Thymus (tissue), 11 donors: Measurements from ENCODE around the gene PRRG3. TPM values are rescaled to one million over a fixed set of nuclear protein-coding genes. Genes with fewer than 3 reads are reported as not detected.

ENCODE experiments used
- DNase-seq, 9 donors: peaks; one replicate each; pipeline ENCODE4 v3.0.0-alpha.2; 2013; ENCODE audit warnings: low spot score in 9 of 9, low read depth in 6 of 9, missing footprints in 1 of 9
- H3K27ac ChIP-seq, 2 donors: one replicate each; pipeline ENCODE4 v1.5.1; 2013; ENCODE audit warnings: control low read depth in 1 of 2, low read depth in 1 of 2, low read length in 1 of 2, mild to moderate bottlenecking in 1 of 2, moderate library complexity in 1 of 2
- H3K27me3 ChIP-seq, 2 donors: one replicate each; pipeline ENCODE4 v1.5.1; 2013; ENCODE audit warnings: low read length in 1 of 2; ENCODE audit not compliant: control insufficient read depth in 2 of 2, insufficient read depth in 1 of 2
- H3K36me3 ChIP-seq, 2 donors: one replicate each; pipeline ENCODE4 v1.5.1; 2013; ENCODE audit warnings: low read length in 1 of 2, mild to moderate bottlenecking in 1 of 2, moderate library complexity in 1 of 2; ENCODE audit not compliant: control insufficient read depth in 2 of 2, insufficient read depth in 2 of 2
- H3K4me1 ChIP-seq, 2 donors: one replicate each; pipeline ENCODE4 v1.5.1; 2013; ENCODE audit warnings: low read length in 2 of 2; ENCODE audit not compliant: control insufficient read depth in 2 of 2, insufficient read depth in 2 of 2
- H3K4me3 ChIP-seq, 2 donors: one replicate each; pipeline ENCODE4 v1.5.1; 2013; ENCODE audit warnings: low read length in 2 of 2, control low read depth in 1 of 2, mild to moderate bottlenecking in 1 of 2
- H3K9me3 ChIP-seq, 2 donors: one replicate each; pipeline ENCODE4 v1.5.1; 2013; ENCODE audit warnings: low read length in 1 of 2, mild to moderate bottlenecking in 1 of 2; ENCODE audit not compliant: control insufficient read depth in 2 of 2, insufficient read depth in 1 of 2
- whole genome bisulfite sequencing: extraction: QIAGEN DNeasy Blood & Tissue Kit; methylation state at CpG from one replicate; pipeline ENCODE4 v1.1.7; 2013; 5-methylcytosine and 5-hydroxymethylcytosine counted together
- polyA plus RNA-seq: library from polyadenylated mRNA; stranded (reverse); fragments of 200-250 nt; gene quantifications from one replicate; pipeline ENCODE4 v1.2.3, GENCODE V29; 2013
- total RNA-seq: library from RNA; stranded (reverse); fragments of 120-200 nt; gene quantifications from one replicate; pipeline ENCODE4 v1.2.4, GENCODE V29; 2013
- donor health status: healthy.

PRRG3 gene
- total and polyA plus RNA-seq, 2 donors = 0.87 to 1.3 TPM

- no peak overlapping the region for H3K4me3 ChIP-seq
- H3K36me3 ChIP-seq = no peaks in the 10 kb centered on the region
- H3K27me3 ChIP-seq = no peaks in the 10 kb centered on the region
- H3K27ac ChIP-seq = no peak overlapping the region
- H3K4me1 ChIP-seq = no peaks in the 10 kb centered on the region
- H3K9me3 ChIP-seq = no peaks in the 10 kb centered on the region
- WGBS = 95% methylated on average over 4 of the region's 4 CpGs
- DNase-seq = no peak
Observed at GRCh38 chrX:151729056-151729725, 33.9 kb downstream of the PRRG3 start.

GRCh38 chrX:151734446-151734845 lies 39.2 kb downstream of the PRRG3 start, which contains the start of gene CNGA2:
TSS of gene CNGA2 (plus strand) at chrX:151734746. CDS start at chrX:151738484, 3,738 bp downstream.
- H3K4me3 ChIP-seq = no peak within 1 kb of the TSS
- DNase-seq = no peak
- 91% methylated on average over 4 of the region's 4 CpGs for WGBS
- no peaks in the 10 kb centered on the region for H3K36me3 ChIP-seq
- H3K27ac ChIP-seq = no peak within 1 kb of the TSS
- no peaks in the 10 kb centered on the region for H3K27me3 ChIP-seq
- H3K4me1 ChIP-seq = no peaks in the 10 kb centered on the region
- H3K9me3 ChIP-seq = no peaks in the 10 kb centered on the region

GRCh38 chrX:151735219-151735618 lies 40.0 kb downstream of the PRRG3 start:
- WGBS = 94% methylated on average over 2 of the region's 2 CpGs
- H3K4me1 ChIP-seq = no peaks in the 10 kb centered on the region
- H3K36me3 ChIP-seq = no peaks in the 10 kb centered on the region
- DNase-seq = no peak
- H3K9me3 ChIP-seq = no peaks in the 10 kb centered on the region
- H3K27me3 ChIP-seq = no peaks in the 10 kb centered on the region
- H3K27ac ChIP-seq = no peak overlapping the region
- H3K4me3 ChIP-seq = no peak overlapping the region

- Histone ChIP-seq H3K27me3 (no peaks in the 10 kb centered on the region), H3K36me3 (no peaks in the 10 kb centered on the region), H3K9me3 (no peaks in the 10 kb centered on the region), H3K27ac (no peak overlapping the region), H3K4me3 (no peak overlapping the region), H3K4me1 (no peaks in the 10 kb centered on the region)
- WGBS = 87% methylated on average over 6 of the region's 6 CpGs
- no peak for DNase-seq
Observed at GRCh38 chrX:151736685-151737084, 41.4 kb downstream of the PRRG3 start.

- no peak for DNase-seq
- Histone ChIP-seq H3K36me3 (no peaks in the 10 kb centered on the region), H3K27ac (no peak overlapping the region), H3K4me3 (no peak overlapping the region), H3K4me1 (no peaks in the 10 kb centered on the region), H3K9me3 (no peaks in the 10 kb centered on the region), H3K27me3 (no peaks in the 10 kb centered on the region)
- WGBS = 87% methylated on average over 5 of the region's 5 CpGs
Observed at GRCh38 chrX:151737494-151737893, 42.2 kb downstream of the PRRG3 start.

GRCh38 chrX:151738751-151739150 lies 43.5 kb downstream of the PRRG3 start:
- no peaks in the 10 kb centered on the region for H3K4me1 ChIP-seq
- DNase-seq = no peak
- no peak overlapping the region for H3K27ac ChIP-seq
- no peak overlapping the region for H3K4me3 ChIP-seq
- no peaks in the 10 kb centered on the region for H3K9me3 ChIP-seq
- H3K27me3 ChIP-seq = no peaks in the 10 kb centered on the region
- H3K36me3 ChIP-seq = no peaks in the 10 kb centered on the region
- WGBS = 86% methylated on average over 7 of the region's 7 CpGs

- Histone ChIP-seq H3K4me3 (no peak overlapping the region), H3K27me3 (no peaks in the 10 kb centered on the region), H3K36me3 (no peaks in the 10 kb centered on the region), H3K27ac (no peak overlapping the region), H3K9me3 (no peaks in the 10 kb centered on the region), H3K4me1 (no peaks in the 10 kb centered on the region)
- WGBS = 91% methylated on average over 4 of the region's 4 CpGs
- DNase-seq = no peak
Observed at GRCh38 chrX:151741606-151742005, 46.3 kb downstream of the PRRG3 start.

- no peak overlapping the region for H3K27ac ChIP-seq
- 94% methylated on average over 5 of the region's 5 CpGs for WGBS
- no peaks in the 10 kb centered on the region for H3K36me3 ChIP-seq
- H3K4me3 ChIP-seq = no peak overlapping the region
- H3K4me1 ChIP-seq = no peaks in the 10 kb centered on the region
- no peak for DNase-seq
- H3K27me3 ChIP-seq = no peaks in the 10 kb centered on the region
- no peaks in the 10 kb centered on the region for H3K9me3 ChIP-seq
Observed at GRCh38 chrX:151742311-151742710, 47.1 kb downstream of the PRRG3 start.

GRCh38 chrX:151743651-151744470 lies 48.6 kb downstream of the PRRG3 start:
- 98% methylated on average over 21 of the region's 21 CpGs for WGBS
- Histone ChIP-seq H3K36me3 (no peaks in the 10 kb centered on the region), H3K4me3 (no peak overlapping the region), H3K27me3 (no peaks in the 10 kb centered on the region), H3K9me3 (no peaks in the 10 kb centered on the region), H3K27ac (no peak overlapping the region), H3K4me1 (no peaks in the 10 kb centered on the region)
- DNase-seq = no peak
